Pancreas (tissue), 10 donors: ENCODE measurements around the gene TCP11. TPM values are rescaled to one million over a fixed set of nuclear protein-coding genes. Genes with fewer than 3 reads are reported as not detected.

Source experiments
- ATAC-seq, 4 donors: fragments of 200-7000 bp; cut with Tn5 transposase; one replicate each; pipeline versions ENCODE4 v1.8.0 to v1.9.1; 2020; ENCODE audit warnings: mild to moderate bottlenecking in 4 of 4, moderate library complexity in 4 of 4
- DNase-seq, 6 donors: peaks; one replicate each; pipeline ENCODE4 v3.0.0-alpha.2; 2020
- FAIRE-seq: peaks from 2 replicates; lab custom pipeline; 2012; peaks lifted over from hg19 to GRCh38; lab: Jason Lieb, UNC
- H3K27ac ChIP-seq, 4 donors: fragments of 200-600 bp; sonication (generic); 1 replicate in 3 of 4; 2 replicates in 1 of 4; pipeline versions ENCODE4 v1.5.0 to v1.8.0; 2020
- H3K27me3 ChIP-seq, 4 donors: fragments of 200-600 bp; one replicate each; pipeline ENCODE4 v1.8.0; 2021
- H3K36me3 ChIP-seq, 3 donors: fragments of 200-600 bp; sonication (generic) in 1 of 3; one replicate each; pipeline versions ENCODE4 v1.5.0 to v1.8.0; 2020 to 2021
- H3K4me1 ChIP-seq, 3 donors: fragments of 200-600 bp; one replicate each; pipeline ENCODE4 v1.8.0; 2021
- H3K4me3 ChIP-seq, 4 donors: fragments of 200-600 bp; sonication (generic) in 2 of 4; one replicate each; pipeline versions ENCODE4 v1.5.0 to v1.8.0; 2020 to 2021
- H3K9me3 ChIP-seq, 4 donors: fragments of 200-600 bp; one replicate each; pipeline ENCODE4 v1.8.0; 2021
- CTCF ChIP-seq, 4 donors: fragments of 200-600 bp; sonication (generic) in 3 of 4; IDR thresholded peaks; one replicate each; pipeline versions ENCODE4 v1.5.0 to v1.8.0; 2021; ENCODE audit warnings: antibody characterized with exemption in 4 of 4
- WGBS, 2 donors: extraction: QIAGEN DNeasy Blood & Tissue Kit; methylation state at CpG; one replicate each; pipeline ENCODE4 v1.1.7; 2013; 5-methylcytosine and 5-hydroxymethylcytosine counted together
- intact Hi-C, 3 donors: fragments of 100-400 bp; cut with DNase I; formaldehyde crosslinking; loops; one replicate each; pipeline versions ENCODE4 v1.11.1 to v1.14.2; 2022
- polyA plus RNA-seq, 2 donors: library from polyadenylated mRNA; stranded (reverse); fragments of 200-250 nt; gene quantifications; one replicate each; pipeline ENCODE4 v1.2.3, GENCODE V29; 2013
- total RNA-seq, 6 donors: library from RNA; stranded (reverse); fragmentation: NEBNext Ultra II Directional in 4 of 6; extraction: Animal tissue kit (Norgen Biotek cat#: 25700) in 4 of 6; gene quantifications; one replicate each; pipeline versions ENCODE4 v1.2.1 to v1.2.4, GENCODE V29; 2021 to 2023
- donor health status: healthy with polysubstance abuse.
- donor health status: DM: no; HTN: no; CAD: no; lungs with moderate emphysema.
- donor health status: DM: no; HTN: no; CAD: no.
- donor health status: control.
- donor health status: control.
- donor health status: Bipolar disorder and iron deficiency.
- donor health status: DM: yes; HTN: yes; CAD: no.
- donor health status: DM: no; HTN: no; CAD: no.
- donor health status: DM: no; HTN: no; CAD: no.
- donor health status: DM: yes; HTN: yes; CAD: no.

The TCP11 gene
- total and polyA plus RNA-seq, 8 donors = 0.14 to 0.34 TPM; not detected in 6

- no peaks in the 10 kb centered on the region for H3K36me3 ChIP-seq
- 93 to 98% methylated on average over 2 of the region's 2 CpGs for WGBS, 2 donors
- ATAC-seq (no peak), DNase-seq (no peak), FAIRE-seq (no peak)
- no peak overlapping the region for H3K4me3 ChIP-seq
- no peaks in the 10 kb centered on the region for H3K4me1 ChIP-seq
- intact Hi-C loops = no loop called here
- no peaks in the 10 kb centered on the region for H3K27me3 ChIP-seq
- no peaks in the 10 kb centered on the region for H3K9me3 ChIP-seq
- H3K27ac ChIP-seq = no peak overlapping the region
- TF ChIP-seq CTCF (IDR thresholded peaks at IDR 0.05) = no peak
Observed at GRCh38 chr6:35069262-35069661, 71.9 kb downstream of the TCP11 start.

GRCh38 chr6:35068644-35069043 is 72.5 kb downstream of the TCP11 start:
- H3K9me3 ChIP-seq = no peaks in the 10 kb centered on the region
- no peak for TF ChIP-seq CTCF (IDR thresholded peaks at IDR 0.05)
- 89 to 97% methylated on average over 7 of the region's 7 CpGs for WGBS, 2 donors
- H3K4me1 ChIP-seq = no peaks in the 10 kb centered on the region
- no peak overlapping the region for H3K4me3 ChIP-seq
- FAIRE-seq = no peak
- intact Hi-C loops = no loop called here
- no peaks in the 10 kb centered on the region for H3K27me3 ChIP-seq
- no peak for ATAC-seq
- no peak overlapping the region for H3K27ac ChIP-seq
- no peaks in the 10 kb centered on the region for H3K36me3 ChIP-seq
- DNase-seq = peak in 1 of 6 donors; percentile 15

GRCh38 chr6:35068206-35068605 is 72.9 kb downstream of the TCP11 start:
- ATAC-seq (peak in 1 of 4 donors; percentile 44), FAIRE-seq (no peak), DNase-seq (peak in 1 of 6 donors; percentile 13)
- H3K27me3 ChIP-seq = no peaks in the 10 kb centered on the region
- no peaks in the 10 kb centered on the region for H3K9me3 ChIP-seq
- TF ChIP-seq CTCF (IDR thresholded peaks at IDR 0.05) = no peak
- H3K27ac ChIP-seq = no peak overlapping the region
- H3K36me3 ChIP-seq = no peaks in the 10 kb centered on the region
- intact Hi-C loops = no loop called here
- 88 to 90% methylated on average over 9 of the region's 9 CpGs for WGBS, 2 donors
- H3K4me1 ChIP-seq = no peaks in the 10 kb centered on the region
- H3K4me3 ChIP-seq = no peak overlapping the region

Other genes starting within 250 kb of the TCP11 start
- gene SCUBE3, start 72.6 kb upstream of the TCP11 start, total RNA-seq = under 1 TPM in 5 of 6 donors, not detected in 1; 0.03 to 0.12 (median 0.03) TPM
- under 1 TPM; 0.02 to 0.15 TPM for gene SCUBE3, start 72.6 kb upstream of the TCP11 start, polyA plus RNA-seq
- gene ZNF76, start 118.4 kb upstream of the TCP11 start, total RNA-seq = 10 to 100 TPM; 14.9 to 25.0 (median 16.3) TPM
- 10 to 100 TPM; 48.2 to 51.1 TPM for gene ZNF76, start 118.4 kb upstream of the TCP11 start, polyA plus RNA-seq
- 10 to 100 TPM in 5 of 6 donors, 1 to 10 TPM in 1; 9.4 to 14.0 (median 12.8) TPM for gene DEF6, start 156.5 kb upstream of the TCP11 start, total RNA-seq
- 10 to 100 TPM; 37.9 to 40.6 TPM for gene DEF6, start 156.5 kb upstream of the TCP11 start, polyA plus RNA-seq
- 10 to 100 TPM in 2 of 6 donors, 1 to 10 TPM in 4; 4.4 to 12.3 (median 6.0) TPM for gene PPARD, start 201.2 kb upstream of the TCP11 start, total RNA-seq
- gene PPARD, start 201.2 kb upstream of the TCP11 start, polyA plus RNA-seq = 10 to 100 TPM; 10.3 to 14.1 TPM